NCI-H1694 treated with DMSO at 0.1 percent for 48 hours (cell line): ENCODE measurements around the gene LAMC1.

ENCODE experiments used
- DNase-seq: peaks from one replicate; lab custom pipeline; 2025; lab: John Stamatoyannopoulos, UW

LAMC1 gene

GRCh38 chr1:183194527-183195141 lies 171.4 kb downstream of the LAMC1 start:
- no peak for DNase-seq

- DNase-seq, result no peak
Measured at GRCh38 chr1:183195142-183195574, 171.9 kb downstream of the LAMC1 start.
